ENCODE data around the gene MCM9. TPM values are rescaled to one million over a fixed set of nuclear protein-coding genes. Genes with fewer than 3 reads are reported as not detected.

MCM9 gene
- polyA plus RNA-seq, 1 donor from 2014 or later = 31.6 TPM

DNA sequence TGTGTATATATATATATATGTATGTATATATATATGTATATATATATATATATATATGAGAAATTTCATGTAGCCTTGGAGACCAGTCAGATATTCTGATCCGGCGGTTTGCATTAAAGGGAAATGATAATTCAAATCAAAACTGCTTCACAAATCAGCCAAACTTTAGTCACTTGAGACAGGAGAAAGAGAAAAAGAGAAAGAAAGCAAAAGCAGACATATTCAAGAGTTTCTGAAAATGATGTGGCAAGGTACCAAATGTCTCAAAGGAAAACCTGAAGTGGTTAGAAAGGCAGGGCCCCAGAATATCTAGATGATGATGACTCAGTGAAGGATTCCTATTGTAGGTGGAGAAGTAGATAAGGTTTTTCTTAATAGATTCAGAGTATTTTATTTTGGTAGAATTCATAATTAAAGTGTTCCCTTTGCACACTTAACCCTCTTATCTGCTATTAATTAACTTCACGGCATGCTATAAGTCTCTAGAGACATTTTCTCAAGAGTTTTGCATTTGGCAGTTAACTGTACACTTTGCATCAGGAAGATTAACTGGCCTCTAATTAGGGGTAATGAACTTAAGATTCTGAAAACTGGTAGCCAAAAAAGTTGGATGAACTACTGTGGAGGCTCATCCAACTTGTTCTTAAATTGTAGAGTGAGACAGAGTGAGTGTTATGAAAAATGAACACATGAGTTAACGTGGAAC, 91.1 kb downstream of the MCM9 start:
- Mint-ChIP-seq H3K4me3 (peak overlapping the region in 1 of 4 donors; percentile 74), H3K9me3 (peaks cover 0 to 4% (median 2%) of the 10 kb centered on the region in 3 donors), H3K36me3 (peaks cover 7% of the 10 kb centered on the region), H3K4me1 (peaks cover 19 to 29% (median 20%) of the 10 kb centered on the region in 3 donors), H3K27ac (no peak overlapping the region), H3K27me3 (no peaks in the 10 kb centered on the region)

DNA sequence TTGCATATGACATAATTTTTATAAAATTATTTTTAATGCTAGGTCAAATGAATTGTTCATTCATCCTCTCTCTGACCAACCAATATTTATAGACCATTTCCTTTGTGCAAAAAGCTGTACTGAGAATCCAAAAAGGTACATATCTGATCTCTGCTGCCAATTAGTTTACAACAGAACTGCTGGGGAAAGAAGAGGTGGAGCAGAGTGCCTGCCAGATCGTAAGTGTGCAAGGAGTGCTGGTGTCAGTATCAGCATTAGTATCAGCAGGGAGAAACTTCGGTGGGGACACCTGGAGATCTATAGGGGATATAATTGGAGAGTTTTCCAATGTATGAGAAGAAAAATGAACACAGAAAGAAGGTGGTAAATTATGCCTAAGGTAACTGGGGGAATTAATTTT, 104.3 kb downstream of the MCM9 start:
- peak overlapping the region in 2 of 3 donors; percentile 2 to 87 for H3K27ac Mint-ChIP-seq
- peaks cover 4 to 9% (median 5%) of the 10 kb centered on the region in 3 donors for H3K9me3 Mint-ChIP-seq
- no peak overlapping the region for H3K4me3 Mint-ChIP-seq
- peaks cover 0 to 3% (median 3%) of the 10 kb centered on the region in 3 donors for H3K4me1 Mint-ChIP-seq
- H3K36me3 Mint-ChIP-seq = peaks cover 5% of the 10 kb centered on the region
- no peaks in the 10 kb centered on the region for H3K27me3 Mint-ChIP-seq

DNA sequence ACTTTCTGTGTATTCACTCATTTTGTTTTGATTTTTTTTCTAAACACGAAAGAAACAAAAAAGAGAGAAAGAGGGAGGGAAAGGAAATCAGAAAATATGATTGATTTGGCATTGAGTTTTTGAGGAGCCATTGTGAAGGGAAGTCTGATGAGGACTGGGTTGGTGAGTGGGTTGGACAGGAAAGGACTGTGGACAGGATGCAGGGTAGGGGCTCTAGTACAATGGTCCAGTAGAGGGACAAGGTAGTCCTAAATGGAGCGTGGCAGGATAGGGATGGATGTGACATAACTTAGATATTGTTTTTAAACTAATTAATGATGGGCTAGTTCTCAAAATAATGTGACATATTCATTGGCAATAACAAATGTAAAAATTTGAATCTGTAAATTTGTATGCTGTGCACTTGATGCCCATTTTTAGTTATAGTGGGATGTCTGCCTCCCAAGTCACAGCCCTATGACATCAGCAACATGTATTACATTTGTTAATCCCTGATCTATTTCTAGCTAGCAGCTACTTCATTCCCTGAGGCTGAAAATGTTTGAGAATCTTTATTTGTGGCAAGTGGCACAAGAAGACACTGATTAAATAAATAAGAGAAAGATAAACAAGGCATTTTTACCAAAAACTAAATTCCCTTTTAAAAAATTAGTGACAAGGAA, 105.0 kb downstream of the MCM9 start:
- Mint-ChIP-seq H3K4me3 (no peak overlapping the region), H3K9me3 (peaks cover 0 to 5% (median 2%) of the 10 kb centered on the region in 3 donors), H3K36me3 (peaks cover 5% of the 10 kb centered on the region), H3K4me1 (peaks cover 0 to 3% (median 3%) of the 10 kb centered on the region in 3 donors), H3K27ac (no peak overlapping the region), H3K27me3 (no peaks in the 10 kb centered on the region)

DNA sequence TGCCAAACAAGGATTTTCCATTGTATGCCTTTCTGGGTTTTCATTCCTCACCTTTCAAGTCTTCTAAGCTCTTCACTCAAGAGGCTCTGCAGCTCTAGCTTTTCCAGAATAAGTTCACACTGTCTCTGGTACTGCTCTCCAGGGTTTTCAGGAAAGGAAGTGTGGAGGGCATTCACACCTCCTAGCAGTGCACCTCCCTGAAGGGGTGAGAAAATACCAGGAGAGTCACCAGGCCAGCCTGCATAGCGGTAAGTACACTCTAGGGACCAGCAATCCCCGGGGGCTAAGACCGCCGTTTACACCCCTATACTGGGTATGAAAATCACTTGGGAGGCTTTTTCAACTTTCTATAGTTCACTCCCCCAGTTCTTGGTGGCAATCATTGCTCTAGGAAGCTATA, 108.9 kb downstream of the MCM9 start:
- Mint-ChIP-seq H3K4me1 (no peaks in the 10 kb centered on the region), H3K27me3 (no peaks in the 10 kb centered on the region), H3K9me3 (no peaks in the 10 kb centered on the region), H3K4me3 (no peak overlapping the region), H3K36me3 (peaks cover 7% of the 10 kb centered on the region), H3K27ac (no peak overlapping the region)

DNA sequence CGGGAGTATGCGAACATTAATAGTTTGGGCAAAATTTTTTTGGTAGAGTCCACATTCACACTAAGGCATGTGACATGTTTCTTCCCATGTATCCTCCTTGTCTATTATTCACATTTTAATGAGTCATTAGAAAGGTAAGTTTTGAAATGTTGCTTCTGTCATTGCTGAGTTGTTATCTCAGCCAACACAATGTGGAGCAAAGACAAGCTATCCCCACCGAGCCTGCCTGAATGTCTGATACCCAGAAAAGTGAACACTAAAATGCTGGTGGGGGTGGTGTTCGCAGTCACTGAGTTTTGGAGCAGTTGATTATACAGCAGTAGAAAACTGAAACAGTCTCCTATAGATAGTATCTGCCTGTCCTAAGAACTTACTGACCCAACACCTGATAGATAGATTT, 109.3 kb downstream of the MCM9 start:
- Mint-ChIP-seq H3K4me3 (no peak overlapping the region), H3K9me3 (no peaks in the 10 kb centered on the region), H3K27me3 (no peaks in the 10 kb centered on the region), H3K27ac (no peak overlapping the region), H3K4me1 (no peaks in the 10 kb centered on the region), H3K36me3 (peaks cover 7% of the 10 kb centered on the region)

DNA sequence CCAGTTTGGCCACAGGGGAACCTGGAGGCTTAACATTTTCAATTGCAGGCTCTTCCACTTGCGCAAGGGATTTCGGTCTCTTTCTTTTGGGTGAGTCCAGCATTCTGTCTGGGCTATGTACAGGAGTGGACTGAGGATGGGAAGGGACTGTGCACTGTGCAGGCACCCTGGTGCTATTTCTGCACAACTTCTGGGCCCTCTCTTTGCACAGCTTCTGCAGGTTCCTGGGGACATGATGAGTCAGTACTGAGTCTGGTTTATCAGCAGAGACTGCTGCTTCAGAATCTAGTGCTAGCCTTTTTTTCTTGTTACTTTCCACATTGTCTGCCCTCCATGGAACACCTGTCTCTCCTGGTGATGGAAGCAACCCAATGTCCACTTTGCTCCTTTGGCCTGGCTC, 119.5 kb downstream of the MCM9 start:
- no peak overlapping the region for H3K4me3 Mint-ChIP-seq
- H3K9me3 Mint-ChIP-seq = peaks cover 0 to 5% (median 4%) of the 10 kb centered on the region in 3 donors
- H3K27ac Mint-ChIP-seq = peak overlapping the region; percentile 5 to 54 (median 20)
- H3K4me1 Mint-ChIP-seq = peaks cover 5 to 12% (median 7%) of the 10 kb centered on the region in 3 donors
- no peaks in the 10 kb centered on the region for H3K27me3 Mint-ChIP-seq
- H3K36me3 Mint-ChIP-seq = no peaks in the 10 kb centered on the region

DNA sequence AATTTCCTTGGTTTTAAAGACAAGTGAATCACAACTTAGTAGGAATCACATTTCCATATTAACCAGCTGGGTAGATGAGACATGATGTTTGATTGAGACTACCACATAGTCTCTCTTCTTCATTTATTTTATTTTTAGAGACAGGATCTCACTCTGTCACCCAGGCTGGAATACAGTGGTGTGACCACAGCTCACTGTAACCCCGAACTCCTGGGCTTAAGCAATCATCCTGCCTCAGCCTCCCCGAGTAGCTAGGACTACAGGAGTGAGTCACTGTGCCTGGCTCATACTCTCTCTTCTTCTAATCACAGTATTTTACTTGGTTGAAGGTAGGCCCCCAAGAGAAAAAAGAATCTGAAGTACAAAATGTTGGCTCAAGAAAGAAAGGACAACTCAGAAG, 121.2 kb downstream of the MCM9 start:
- no peaks in the 10 kb centered on the region for H3K27me3 Mint-ChIP-seq
- no peaks in the 10 kb centered on the region for H3K36me3 Mint-ChIP-seq
- H3K9me3 Mint-ChIP-seq = peaks cover 0 to 2% (median 0%) of the 10 kb centered on the region in 3 donors
- H3K4me3 Mint-ChIP-seq = peak overlapping the region in 1 of 4 donors; percentile 5
- peaks cover 17 to 29% (median 23%) of the 10 kb centered on the region in 3 donors for H3K4me1 Mint-ChIP-seq
- H3K27ac Mint-ChIP-seq = peak overlapping the region in 2 of 3 donors; percentile 11 to 12

DNA sequence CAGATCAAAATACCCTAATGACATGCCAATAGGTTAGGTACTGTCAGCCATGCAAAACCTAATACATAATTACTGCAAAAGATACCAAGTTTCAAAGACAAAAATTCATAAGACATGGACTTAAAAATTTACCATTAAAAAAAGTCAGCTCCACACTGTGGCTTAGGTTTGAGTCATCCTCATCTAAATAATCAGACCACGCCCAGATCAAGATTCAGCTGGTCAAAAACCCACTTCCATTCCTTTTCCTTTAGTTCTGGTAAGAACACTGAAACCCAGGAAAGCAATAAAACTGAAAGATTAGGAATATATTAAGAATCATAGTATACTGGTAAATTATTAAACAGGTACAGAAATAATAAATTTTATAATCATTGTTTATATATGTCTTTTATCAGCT, 122.0 kb downstream of the MCM9 start:
- peaks cover 22 to 37% (median 31%) of the 10 kb centered on the region in 3 donors for H3K4me1 Mint-ChIP-seq
- no peak overlapping the region for H3K4me3 Mint-ChIP-seq
- no peak overlapping the region for H3K27ac Mint-ChIP-seq
- H3K9me3 Mint-ChIP-seq = peaks cover 0 to 2% (median 0%) of the 10 kb centered on the region in 3 donors
- no peaks in the 10 kb centered on the region for H3K27me3 Mint-ChIP-seq
- no peaks in the 10 kb centered on the region for H3K36me3 Mint-ChIP-seq

DNA sequence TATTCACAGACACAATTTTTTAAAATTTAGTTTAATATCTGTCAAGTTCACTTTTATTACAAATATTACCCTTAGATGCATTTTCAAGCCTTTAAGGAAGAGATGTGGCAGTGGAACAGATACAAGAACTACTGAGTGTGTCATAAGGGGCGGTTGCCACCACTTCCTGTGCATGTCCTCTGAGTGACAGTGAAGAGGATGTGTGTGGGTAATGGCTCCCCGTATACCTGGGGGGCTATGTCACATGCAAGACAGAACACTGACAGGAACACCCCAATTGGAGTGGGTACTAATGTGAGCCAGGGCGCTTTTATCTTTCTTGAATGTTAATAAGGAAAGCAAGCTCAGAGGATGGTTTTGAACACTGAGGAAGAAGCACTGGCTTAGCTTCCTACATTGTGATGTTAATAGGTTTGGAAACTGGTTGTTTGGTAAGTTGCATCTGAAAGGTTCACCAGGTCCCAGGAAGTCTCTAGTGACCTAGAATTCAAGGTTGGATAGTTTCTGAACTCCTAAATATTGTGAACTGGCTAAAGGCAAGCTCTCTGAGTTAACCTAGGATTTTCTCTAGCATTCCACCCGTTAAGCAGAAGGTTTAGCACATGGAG, 124.4 kb downstream of the MCM9 start:
- Mint-ChIP-seq H3K4me3 (peak overlapping the region; percentile 2 to 94 (median 77)), H3K4me1 (peaks cover 22 to 41% (median 37%) of the 10 kb centered on the region in 3 donors), H3K36me3 (no peaks in the 10 kb centered on the region), H3K27ac (peak overlapping the region; percentile 23 to 88 (median 85)), H3K9me3 (no peaks in the 10 kb centered on the region), H3K27me3 (no peaks in the 10 kb centered on the region)

DNA sequence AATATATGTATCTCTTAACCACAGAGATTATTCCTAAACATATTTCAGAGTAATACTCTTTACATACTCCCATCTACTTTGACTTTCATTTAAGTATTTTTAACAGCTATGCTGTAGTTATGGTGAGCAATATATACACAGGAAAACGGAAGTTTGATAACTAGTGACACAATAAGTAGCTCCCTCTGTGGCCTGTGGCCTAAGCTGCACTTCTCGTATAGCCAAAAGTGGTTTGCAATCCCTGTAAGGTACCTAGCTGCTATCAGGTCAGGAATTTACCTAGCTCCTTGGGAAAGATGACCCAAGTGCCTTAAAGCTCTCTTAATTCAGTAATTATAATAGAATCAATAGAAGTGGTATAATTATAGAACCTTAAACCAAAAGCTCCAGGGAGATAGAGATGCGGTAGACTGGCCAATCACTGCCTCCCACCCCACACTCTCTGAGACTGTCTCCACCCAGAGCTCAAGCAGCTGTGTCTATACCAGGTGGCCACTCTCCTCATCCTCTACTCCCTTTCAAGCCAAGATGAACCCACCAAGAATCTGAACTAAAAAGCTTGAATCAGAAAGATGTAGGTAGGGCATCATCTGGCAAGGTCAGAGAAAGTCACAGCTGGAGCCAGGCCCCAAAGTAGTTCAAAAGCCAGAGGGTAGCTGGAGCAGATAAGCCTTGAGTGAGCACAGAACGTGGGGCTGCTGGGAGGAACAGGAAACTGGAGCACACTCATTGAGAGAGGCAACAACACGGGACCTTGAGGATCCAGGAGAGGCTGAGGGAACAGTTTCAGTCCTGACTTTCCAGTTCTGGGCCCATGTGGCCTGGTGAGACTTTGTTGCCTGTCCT, 125.9 kb downstream of the MCM9 start:
- Mint-ChIP-seq H3K36me3 (peaks cover 1% of the 10 kb centered on the region), H3K4me1 (peaks cover 22 to 37% (median 35%) of the 10 kb centered on the region in 3 donors), H3K4me3 (peak overlapping the region in 2 of 4 donors; percentile 40 to 77), H3K27ac (peak overlapping the region; percentile 86 to 96 (median 89)), H3K27me3 (no peaks in the 10 kb centered on the region), H3K9me3 (no peaks in the 10 kb centered on the region)

DNA sequence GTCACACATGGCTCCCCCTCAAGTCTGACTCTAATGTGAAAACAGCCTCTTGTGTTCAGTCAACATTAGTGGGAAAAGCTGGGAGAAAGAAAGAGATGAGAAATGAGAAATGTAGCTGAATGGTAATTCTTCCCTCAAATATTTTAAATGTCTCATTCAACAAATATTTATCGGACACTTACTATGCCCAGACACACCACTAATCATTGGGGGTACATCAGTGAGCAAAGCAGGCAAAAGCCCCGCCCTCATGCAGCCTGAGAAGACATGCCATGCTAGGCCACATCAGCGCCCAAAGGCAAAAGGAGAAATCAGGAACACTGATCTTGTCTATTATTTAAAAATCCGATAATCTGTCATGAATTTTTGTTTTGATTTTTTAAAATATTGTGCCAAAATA, 130.9 kb downstream of the MCM9 start:
- H3K9me3 Mint-ChIP-seq = no peaks in the 10 kb centered on the region
- H3K27ac Mint-ChIP-seq = no peak overlapping the region
- no peak overlapping the region for H3K4me3 Mint-ChIP-seq
- H3K27me3 Mint-ChIP-seq = no peaks in the 10 kb centered on the region
- H3K36me3 Mint-ChIP-seq = peaks cover 1% of the 10 kb centered on the region
- peaks cover 14 to 27% (median 19%) of the 10 kb centered on the region in 3 donors for H3K4me1 Mint-ChIP-seq

DNA sequence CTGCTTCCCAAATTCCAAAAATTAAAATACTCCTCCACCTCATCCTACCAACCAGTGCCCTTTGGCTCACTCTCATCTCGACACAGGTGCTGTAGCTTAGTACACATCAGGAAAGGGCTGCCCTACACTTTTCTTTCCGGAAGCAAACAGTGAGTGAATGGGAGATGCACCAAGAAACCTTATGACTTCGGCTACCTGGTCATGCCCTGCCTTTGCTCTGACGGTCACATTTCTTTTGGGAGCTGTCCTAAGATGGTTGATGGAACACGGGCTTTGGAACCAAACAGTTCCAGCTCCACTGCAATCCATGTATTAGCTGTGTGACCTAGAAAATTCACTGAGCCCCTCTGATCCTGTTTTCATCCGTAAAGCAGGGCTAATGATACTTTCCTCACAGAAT, 133.7 kb downstream of the MCM9 start:
- Mint-ChIP-seq H3K9me3 (no peaks in the 10 kb centered on the region), H3K36me3 (peaks cover 1% of the 10 kb centered on the region), H3K27me3 (no peaks in the 10 kb centered on the region), H3K4me3 (no peak overlapping the region), H3K27ac (no peak overlapping the region), H3K4me1 (peaks cover 14 to 23% (median 18%) of the 10 kb centered on the region in 3 donors)

DNA sequence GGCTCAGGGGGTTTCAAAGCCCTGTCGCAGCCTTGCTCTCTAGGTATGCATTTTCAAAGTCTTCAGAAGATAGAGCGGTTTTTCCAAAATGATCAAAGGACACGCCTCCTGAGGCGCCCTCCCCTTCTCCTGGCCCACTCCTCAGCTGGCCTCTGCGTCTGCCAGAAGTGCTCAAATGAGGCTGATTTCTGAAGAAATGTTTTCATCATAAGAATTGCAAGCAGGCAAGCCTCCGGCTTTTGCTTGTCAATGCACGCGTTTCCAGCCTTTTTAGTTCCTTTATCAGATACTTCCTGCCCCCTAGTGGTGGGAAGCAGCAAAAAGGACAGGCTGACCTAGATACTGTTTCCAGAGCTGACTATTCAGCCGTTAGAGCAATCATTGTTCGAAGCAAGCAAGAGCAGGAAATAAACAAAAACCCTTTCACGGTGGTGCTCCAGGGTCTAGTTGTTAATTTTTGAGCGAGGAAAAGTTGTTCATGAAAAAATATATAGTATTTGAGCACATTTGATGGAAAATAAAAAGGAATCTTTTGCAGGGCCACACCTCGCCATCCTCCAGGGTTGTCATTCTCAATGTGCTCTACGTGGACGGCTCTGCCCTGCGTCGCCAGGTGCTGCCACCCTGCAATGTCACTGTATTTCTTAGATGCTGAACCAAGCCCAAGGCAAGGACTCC, 134.4 kb downstream of the MCM9 start:
- Mint-ChIP-seq H3K9me3 (peaks cover 0 to 4% (median 0%) of the 10 kb centered on the region in 3 donors), H3K27ac (peak overlapping the region; percentile 13 to 19 (median 16)), H3K4me1 (peaks cover 18 to 30% (median 22%) of the 10 kb centered on the region in 3 donors), H3K4me3 (peak overlapping the region in 3 of 4 donors; percentile 34 to 88 (median 66)), H3K27me3 (no peaks in the 10 kb centered on the region), H3K36me3 (peaks cover 1% of the 10 kb centered on the region)

DNA sequence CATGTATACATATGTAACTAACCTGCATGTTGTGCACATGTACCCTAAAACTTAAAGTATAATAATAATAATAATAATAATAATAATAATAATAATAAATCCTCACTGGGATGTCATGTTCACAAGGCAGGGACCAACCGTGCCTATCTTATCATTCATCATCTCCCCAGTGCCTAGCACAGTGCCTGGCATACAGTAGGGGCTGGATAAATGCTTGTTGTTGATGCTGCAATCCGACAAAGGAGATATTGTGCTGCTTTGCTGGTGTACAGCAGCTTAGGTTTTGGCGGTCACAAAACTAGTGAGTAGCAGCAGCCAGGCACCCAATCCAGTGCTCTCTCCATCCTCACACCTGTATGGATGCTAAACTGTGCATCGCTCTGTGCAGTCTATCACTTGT, 135.1 kb downstream of the MCM9 start:
- Mint-ChIP-seq H3K4me1 (peaks cover 18 to 30% (median 22%) of the 10 kb centered on the region in 3 donors), H3K4me3 (no peak overlapping the region), H3K27ac (no peak overlapping the region), H3K36me3 (peaks cover 3% of the 10 kb centered on the region), H3K27me3 (no peaks in the 10 kb centered on the region), H3K9me3 (peaks cover 0 to 4% (median 0%) of the 10 kb centered on the region in 3 donors)
